ENCODE measurements around the gene CLRN1.

The CLRN1 gene

DNA sequence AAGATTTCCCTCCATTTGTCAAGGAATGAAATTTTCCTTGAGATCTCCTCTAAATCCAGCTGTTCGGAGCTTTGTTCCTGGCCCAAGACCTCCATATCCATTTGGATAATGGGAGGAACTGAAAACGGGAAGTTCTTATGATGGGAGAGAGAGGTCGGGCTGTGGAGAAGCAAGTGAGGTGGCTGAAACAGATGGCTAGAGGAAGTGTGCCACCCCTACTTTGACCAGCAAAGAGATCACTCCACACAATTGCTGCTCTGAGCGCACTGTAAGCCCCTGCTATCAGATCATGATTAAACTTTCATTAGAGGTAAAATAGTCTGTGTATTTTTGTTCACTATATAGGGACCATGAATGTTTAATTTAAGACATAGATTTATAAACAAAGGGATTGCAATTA is 67.2 kb downstream of the CLRN1 start, which contains the start of gene MINDY4B:
TSS of gene MINDY4B (minus strand) at position 101 of the 400 bp plus-strand sequence. CDS start at position 101, 0 bp downstream.
- no peak for DNase-seq
- TF ChIP-seq, protein P1, sequence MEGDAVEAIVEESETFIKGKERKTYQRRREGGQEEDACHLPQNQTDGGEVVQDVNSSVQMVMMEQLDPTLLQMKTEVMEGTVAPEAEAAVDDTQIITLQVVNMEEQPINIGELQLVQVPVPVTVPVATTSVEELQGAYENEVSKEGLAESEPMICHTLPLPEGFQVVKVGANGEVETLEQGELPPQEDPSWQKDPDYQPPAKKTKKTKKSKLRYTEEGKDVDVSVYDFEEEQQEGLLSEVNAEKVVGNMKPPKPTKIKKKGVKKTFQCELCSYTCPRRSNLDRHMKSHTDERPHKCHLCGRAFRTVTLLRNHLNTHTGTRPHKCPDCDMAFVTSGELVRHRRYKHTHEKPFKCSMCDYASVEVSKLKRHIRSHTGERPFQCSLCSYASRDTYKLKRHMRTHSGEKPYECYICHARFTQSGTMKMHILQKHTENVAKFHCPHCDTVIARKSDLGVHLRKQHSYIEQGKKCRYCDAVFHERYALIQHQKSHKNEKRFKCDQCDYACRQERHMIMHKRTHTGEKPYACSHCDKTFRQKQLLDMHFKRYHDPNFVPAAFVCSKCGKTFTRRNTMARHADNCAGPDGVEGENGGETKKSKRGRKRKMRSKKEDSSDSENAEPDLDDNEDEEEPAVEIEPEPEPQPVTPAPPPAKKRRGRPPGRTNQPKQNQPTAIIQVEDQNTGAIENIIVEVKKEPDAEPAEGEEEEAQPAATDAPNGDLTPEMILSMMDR (IDR thresholded peaks at IDR 0.05): no peak
- Mint-ChIP-seq H3K4me3 (no peak within 1 kb of the TSS), H3K36me3 (ENCODE audit: low read depth) (no peaks in the 10 kb centered on the region), H3K27ac (peak within 1 kb of the TSS; percentile 9), H3K4me1 (peaks cover 18% of the 10 kb centered on the region), H3K9me3 (no peaks in the 10 kb centered on the region), H3K27me3 (ENCODE audit: low read depth, poor library complexity) (peaks cover 16% of the 10 kb centered on the region)

DNA sequence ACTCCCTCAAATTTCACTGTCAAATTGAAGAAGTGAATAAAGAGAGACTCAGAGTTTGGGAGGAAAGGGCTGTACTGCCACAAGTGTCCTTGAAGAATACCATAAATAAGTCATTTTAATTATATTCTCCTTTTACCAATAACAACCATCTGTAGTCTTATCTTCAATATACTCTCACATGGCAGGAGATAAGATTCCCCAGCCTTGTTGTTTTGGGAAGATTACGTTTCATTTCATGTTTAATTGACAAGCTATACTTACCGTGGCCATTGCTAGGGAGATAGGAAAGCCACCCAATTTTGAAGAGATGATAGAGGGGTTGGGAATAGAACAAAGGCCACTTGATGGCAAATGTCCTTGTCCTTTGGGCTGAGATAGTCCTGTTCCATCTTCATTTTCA is 69.5 kb downstream of the CLRN1 start:
- Mint-ChIP-seq H3K9me3 (no peaks in the 10 kb centered on the region), H3K27me3 (ENCODE audit: low read depth, poor library complexity) (peaks cover 10% of the 10 kb centered on the region), H3K27ac (no peak overlapping the region)

DNA sequence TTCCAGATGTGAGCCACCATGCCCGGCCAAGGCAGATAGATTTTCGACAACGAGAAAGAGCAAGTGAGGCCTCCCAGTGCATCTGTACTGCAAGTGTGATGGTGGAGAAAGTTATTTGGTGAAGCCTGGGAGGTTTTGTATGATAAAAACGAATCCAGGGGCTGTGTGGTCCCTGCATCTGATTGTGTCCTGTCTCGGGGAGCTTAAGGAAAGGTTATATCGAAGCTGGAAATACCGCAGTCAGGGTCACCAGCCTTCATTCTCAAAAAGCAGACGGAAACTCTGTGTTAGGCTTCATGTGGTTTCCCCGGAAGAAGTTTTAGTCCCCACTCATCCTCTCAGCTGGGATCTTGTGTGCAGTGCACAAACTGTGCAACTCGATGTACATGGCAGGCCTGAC is 70.7 kb downstream of the CLRN1 start:
- Mint-ChIP-seq H3K4me3 (no peak overlapping the region), H3K27ac (no peak overlapping the region), H3K4me1 (no peaks in the 10 kb centered on the region), H3K27me3 (ENCODE audit: low read depth, poor library complexity) (peaks cover 10% of the 10 kb centered on the region), H3K36me3 (ENCODE audit: low read depth) (no peaks in the 10 kb centered on the region), H3K9me3 (no peaks in the 10 kb centered on the region)
- TF ChIP-seq, protein P1 (IDR thresholded peaks at IDR 0.05): no peak
- DNase-seq: no peak

More for the DNA sequence above, 69.5 kb downstream of the CLRN1 start:
- Mint-ChIP-seq H3K4me1 (peaks cover 3% of the 10 kb centered on the region), H3K36me3 (ENCODE audit: low read depth) (no peaks in the 10 kb centered on the region), H3K4me3 (no peak overlapping the region)
- TF ChIP-seq, protein P1 (IDR thresholded peaks at IDR 0.05): no peak
- DNase-seq: no peak

DNA sequence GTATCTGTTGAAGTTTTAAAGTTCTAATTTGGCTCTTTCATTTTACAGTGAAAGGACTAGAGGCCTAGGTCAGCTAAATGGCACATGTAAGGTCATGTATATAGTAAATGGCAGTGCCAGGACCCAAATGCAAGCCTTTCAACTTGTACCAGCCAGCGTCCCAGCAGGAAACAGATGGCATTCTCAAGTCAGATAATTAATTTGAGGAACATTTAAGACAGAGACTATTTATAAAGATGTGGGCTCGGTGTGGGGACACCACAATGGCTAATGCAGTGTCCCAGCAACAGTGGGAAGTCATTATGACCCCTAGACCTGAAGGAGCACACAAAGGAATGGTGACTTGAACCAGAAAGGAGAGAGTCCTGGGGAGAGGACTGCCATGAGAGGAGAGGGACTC is 73.4 kb downstream of the CLRN1 start:
- Mint-ChIP-seq H3K36me3 (ENCODE audit: low read depth) (no peaks in the 10 kb centered on the region), H3K27ac (no peak overlapping the region), H3K4me3 (no peak overlapping the region), H3K4me1 (peaks cover 4% of the 10 kb centered on the region), H3K27me3 (ENCODE audit: low read depth, poor library complexity) (peaks cover 10% of the 10 kb centered on the region), H3K9me3 (no peaks in the 10 kb centered on the region)
- TF ChIP-seq, protein P1 (IDR thresholded peaks at IDR 0.05): no peak
- DNase-seq: no peak

DNA sequence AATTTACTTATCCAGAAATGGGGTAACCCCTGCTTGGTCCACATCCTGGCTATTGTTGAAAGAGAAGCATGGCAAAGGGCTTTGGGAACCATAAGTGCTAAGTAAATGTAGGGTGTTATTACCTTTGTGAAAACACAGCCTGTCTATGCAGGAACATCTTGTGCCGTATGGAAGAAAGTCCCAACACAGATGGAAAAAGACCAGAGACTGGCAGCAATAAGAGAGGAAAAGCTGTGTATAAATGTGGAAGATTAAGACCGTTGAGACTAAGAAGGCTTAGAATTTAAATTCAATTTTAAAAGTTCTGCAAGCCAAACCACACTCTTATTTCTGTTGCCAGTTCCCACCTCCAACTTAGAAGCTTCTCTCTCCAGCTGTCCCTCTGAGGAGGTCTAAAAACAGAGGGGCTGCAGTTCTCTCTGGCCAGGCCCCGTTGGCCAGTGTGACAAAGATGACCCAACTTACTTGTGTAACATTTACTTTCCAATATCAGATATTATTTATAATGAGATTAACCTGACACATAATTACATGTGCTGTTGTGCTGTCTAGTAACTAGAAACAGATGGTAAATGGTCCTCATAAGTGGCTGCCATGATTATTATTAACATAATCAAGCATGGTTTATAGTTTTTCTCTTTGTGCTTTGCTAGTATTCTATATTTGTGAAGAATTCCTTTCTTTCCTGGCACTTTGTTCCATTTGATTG is 74.3 kb downstream of the CLRN1 start:
- TF ChIP-seq, protein P1 (IDR thresholded peaks at IDR 0.05): no peak
- Mint-ChIP-seq H3K36me3 (ENCODE audit: low read depth) (no peaks in the 10 kb centered on the region), H3K9me3 (no peaks in the 10 kb centered on the region), H3K27me3 (ENCODE audit: low read depth, poor library complexity) (peaks cover 8% of the 10 kb centered on the region), H3K27ac (no peak overlapping the region), H3K4me3 (no peak overlapping the region), H3K4me1 (peaks cover 4% of the 10 kb centered on the region)
- DNase-seq: no peak

DNA sequence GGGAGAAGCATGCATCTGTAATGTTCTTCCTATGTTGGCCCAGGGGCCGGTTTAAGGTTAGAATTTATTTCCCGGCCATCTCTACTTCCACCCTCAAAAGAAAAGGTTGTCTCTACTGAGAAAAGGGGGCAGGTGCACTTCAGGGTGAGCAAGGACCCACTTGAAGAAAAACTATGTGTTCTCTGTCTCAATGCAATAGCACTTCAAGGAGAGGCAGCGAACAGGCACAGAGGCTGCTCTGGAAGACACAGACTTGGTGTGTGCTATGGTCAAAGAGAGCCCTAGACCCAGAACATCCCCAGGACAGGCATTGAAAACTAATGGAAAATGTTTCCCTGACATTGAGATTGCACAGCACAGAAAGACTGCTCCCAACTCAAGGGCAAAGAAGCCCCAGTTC is 74.9 kb downstream of the CLRN1 start:
- H3K27me3 Mint-ChIP-seq (ENCODE audit: low read depth, poor library complexity): peaks cover 5% of the 10 kb centered on the region
- DNase-seq: no peak
- no peaks in the 10 kb centered on the region for H3K9me3 Mint-ChIP-seq
- no peak overlapping the region for H3K4me3 Mint-ChIP-seq
- no peaks in the 10 kb centered on the region for H3K36me3 Mint-ChIP-seq (ENCODE audit: low read depth)
- peaks cover 4% of the 10 kb centered on the region for H3K4me1 Mint-ChIP-seq
- TF ChIP-seq, protein P1 (IDR thresholded peaks at IDR 0.05): no peak
- no peak overlapping the region for H3K27ac Mint-ChIP-seq
